Head of caudate nucleus (tissue), 42 donors: Measurements from ENCODE around the gene TNS2.

Source experiments
- DNase-seq, 42 donors: peaks; one replicate each; pipeline versions ENCODE4 v3.0.0 to v3.0.0-alpha.2; 2020 to 2021; ENCODE audit warnings: mixed read lengths in 7 of 42
- intact Hi-C: fragments of 100-400 bp; cut with DNase I; formaldehyde crosslinking; loops from one replicate; pipeline ENCODE4 v1.15.0; 2022

TNS2 gene

GRCh38 chr12:53034459-53034858, 15.4 kb upstream of the TNS2 start:
- no peak for DNase-seq
- intact Hi-C loops: no loop called here

GRCh38 chr12:53036802-53037201, 13.1 kb upstream of the TNS2 start:
- intact Hi-C loops: no loop called here
- no peak for DNase-seq

- peak in 1 of 42 donors; percentile 32 for DNase-seq
These were observed 10.0 kb upstream of the TNS2 start for GRCh38 chr12:53039851-53040250.

GRCh38 chr12:53042607-53043454, 7.0 kb upstream of the TNS2 start:
- intact Hi-C loops: no loop called here
- DNase-seq: peak in 3 of 42 donors; percentile 20 to 42 (median 25)

More at GRCh38 chr12:53039851-53040250, 10.0 kb upstream of the TNS2 start:
- intact Hi-C loops: no loop called here

GRCh38 chr12:53044052-53044581, 5.7 kb upstream of the TNS2 start:
- intact Hi-C loops: no loop called here

GRCh38 chr12:53044896-53045695, 4.8 kb upstream of the TNS2 start:
- peak in 3 of 42 donors; percentile 4 to 39 (median 20) for DNase-seq
- intact Hi-C loops: loop anchor here (5.0 kb wide), 2 partner anchors 38 to 137 kb away; partner anchors contain the start of genes CSAD, EIF4B and ZNF740

More at GRCh38 chr12:53044052-53044581, 5.7 kb upstream of the TNS2 start:
- peak in 39 of 42 donors; percentile 38 to 87 (median 73) for DNase-seq

- intact Hi-C loops: loop anchor here (5.0 kb wide), 2 partner anchors 38 to 137 kb away; partner anchors contain the start of genes CSAD, EIF4B and ZNF740
These were observed 4.2 kb upstream of the TNS2 start for GRCh38 chr12:53045696-53046045.

GRCh38 chr12:53046655-53047220, 3.1 kb upstream of the TNS2 start:
- intact Hi-C loops: loop anchor here (5.0 kb wide), 2 partner anchors 39 to 136 kb away; partner anchors contain the start of genes CSAD, EIF4B and ZNF740
- DNase-seq: peak in 38 of 42 donors; percentile 71 to 95 (median 86)

More at GRCh38 chr12:53045696-53046045, 4.2 kb upstream of the TNS2 start:
- peak in 2 of 42 donors; percentile 5 to 35 for DNase-seq

GRCh38 chr12:53047221-53048032, 2.4 kb upstream of the TNS2 start:
- peak in 40 of 42 donors; percentile 50 to 89 (median 74) for DNase-seq
- intact Hi-C loops: loop anchor here (5.0 kb wide), 2 partner anchors 40 to 135 kb away; partner anchors contain the start of genes CSAD, EIF4B and ZNF740

GRCh38 chr12:53048033-53048779, 1.7 kb upstream of the TNS2 start:
- intact Hi-C loops: loop anchor here (5.0 kb wide), 2 partner anchors 41 to 134 kb away; partner anchors contain the start of genes CSAD, EIF4B and ZNF740
- peak in 39 of 42 donors; percentile 44 to 86 (median 66) for DNase-seq

- peak in 12 of 42 donors; percentile 17 to 70 (median 48) for DNase-seq
- intact Hi-C loops: loop anchor here (5.0 kb wide), 2 partner anchors 42 to 133 kb away; partner anchors contain the start of genes CSAD, EIF4B and ZNF740
These were observed 974 bp upstream of the TNS2 start for GRCh38 chr12:53048780-53049401.

- DNase-seq: peak in 2 of 42 donors; percentile 9 to 12
- intact Hi-C loops: no loop called here
These were observed 677 bp downstream of the TNS2 start for GRCh38 chr12:53050426-53051057.

GRCh38 chr12:53051058-53051880, 1.4 kb downstream of the TNS2 start:
- peak; percentile 79 to 96 (median 90) for DNase-seq
- intact Hi-C loops: no loop called here

GRCh38 chr12:53051881-53052412, 2.1 kb downstream of the TNS2 start:
- intact Hi-C loops: no loop called here
- peak in 5 of 42 donors; percentile 5 to 45 (median 15) for DNase-seq
